H9 (cell line): ENCODE measurements around the gene WIPF1. TPM values are rescaled to one million over a fixed set of nuclear protein-coding genes. Genes with fewer than 3 reads are reported as not detected.

ENCODE experiments used
- DNase-seq: peaks from one replicate; pipeline ENCODE4 v3.0.0-alpha.2; 2017
- H2AFZ ChIP-seq: one replicate; pipeline ENCODE4 v1.6.1; 2013; ENCODE audit warnings: mild to moderate bottlenecking, low read length, control low read depth, moderate library complexity
- H2AK5ac ChIP-seq: 2 replicates; pipeline ENCODE4 v1.6.1; 2013; ENCODE audit warnings: low read length, control low read depth, mixed read lengths; ENCODE audit not compliant: insufficient read length
- H2BK120ac ChIP-seq: one replicate; pipeline ENCODE4 v1.6.1; 2013; ENCODE audit warnings: low read depth, mild to moderate bottlenecking, low read length, control low read depth, inconsistent platforms; ENCODE audit not compliant: poor library complexity, severe bottlenecking
- H2BK12ac ChIP-seq: 2 replicates; pipeline ENCODE4 v1.6.1; 2013; ENCODE audit warnings: low read length, control low read depth, mixed read lengths, low read depth; ENCODE audit not compliant: insufficient read length
- H2BK15ac ChIP-seq: 2 replicates; pipeline ENCODE4 v1.6.1; 2013; ENCODE audit warnings: low read depth, low read length, control low read depth
- H2BK20ac ChIP-seq: one replicate; pipeline ENCODE4 v1.6.1; 2013; ENCODE audit warnings: low read depth, mild to moderate bottlenecking, low read length, control low read depth, inconsistent platforms; ENCODE audit not compliant: poor library complexity, severe bottlenecking
- H2BK5ac ChIP-seq: 2 replicates; pipeline ENCODE4 v1.6.1; 2013; ENCODE audit warnings: low read length, control low read depth, mixed read lengths; ENCODE audit not compliant: insufficient read length
- H3K14ac ChIP-seq: 2 replicates; pipeline ENCODE4 v1.6.1; 2013; ENCODE audit warnings: low read length, control low read depth; ENCODE audit not compliant: insufficient read depth
- H3K18ac ChIP-seq: 2 replicates; pipeline ENCODE4 v1.6.1; 2013; ENCODE audit warnings: low read depth, mild to moderate bottlenecking, mixed read lengths, low read length, control low read depth; ENCODE audit not compliant: insufficient read length
- H3K23ac ChIP-seq: 2 replicates; pipeline ENCODE4 v1.6.1; 2013; ENCODE audit warnings: low read length, control low read depth, mixed read lengths, low read depth; ENCODE audit not compliant: insufficient read length
- H3K23me2 ChIP-seq: 2 replicates; pipeline ENCODE4 v1.6.1; 2013; ENCODE audit warnings: low read depth, mild to moderate bottlenecking, mixed read lengths, low read length, control low read depth; ENCODE audit not compliant: insufficient read length, poor library complexity, severe bottlenecking
- H3K27ac ChIP-seq: 2 replicates; pipeline ENCODE4 v1.5.1; 2013; ENCODE audit warnings: low read length, control low read depth, mixed read lengths, low read depth; ENCODE audit not compliant: insufficient read length
- H3K27me3 ChIP-seq: 2 replicates; pipeline ENCODE4 v1.6.1; 2013; ENCODE audit warnings: low read length, control low read depth, inconsistent platforms; ENCODE audit not compliant: insufficient read depth
- H3K4ac ChIP-seq: 2 replicates; pipeline ENCODE4 v1.6.1; 2013; ENCODE audit warnings: low read depth, mild to moderate bottlenecking, control low read depth, inconsistent platforms, low read length, moderate library complexity
- H3K4me1 ChIP-seq: 2 replicates; pipeline ENCODE4 v1.6.1; 2013; ENCODE audit warnings: low read length, control low read depth, inconsistent platforms; ENCODE audit not compliant: insufficient read depth
- H3K4me2 ChIP-seq: 2 replicates; pipeline ENCODE4 v1.6.1; 2013; ENCODE audit warnings: low read length, control low read depth, mixed read lengths; ENCODE audit not compliant: insufficient read length, insufficient read depth
- H3K56ac ChIP-seq: 2 replicates; pipeline ENCODE4 v1.6.1; 2013; ENCODE audit warnings: low read depth, mild to moderate bottlenecking, mixed read lengths, low read length, control low read depth; ENCODE audit not compliant: insufficient read length
- H3K79me1 ChIP-seq: 2 replicates; pipeline ENCODE4 v1.6.1; 2013; ENCODE audit warnings: low read depth, mild to moderate bottlenecking, moderate library complexity, low read length, control low read depth, inconsistent platforms; ENCODE audit not compliant: insufficient read depth, poor library complexity, severe bottlenecking
- H3K79me2 ChIP-seq: 2 replicates; pipeline ENCODE4 v1.6.1; 2013; ENCODE audit warnings: low read length, control low read depth, inconsistent platforms; ENCODE audit not compliant: insufficient read depth
- H3K9ac ChIP-seq: 2 replicates; pipeline ENCODE4 v1.6.1; 2013; ENCODE audit warnings: low read length, control low read depth, mixed read lengths; ENCODE audit not compliant: insufficient read length; ENCODE audit errors: extremely low read depth
- H3K9me3 ChIP-seq: one replicate; pipeline ENCODE4 v1.6.1; 2013; ENCODE audit warnings: low read depth, low read length, inconsistent platforms; ENCODE audit not compliant: control insufficient read depth
- H3T11ph ChIP-seq: one replicate; pipeline ENCODE4 v1.6.1; 2013; ENCODE audit warnings: mild to moderate bottlenecking, low read length, control low read depth, inconsistent platforms
- H4K20me1 ChIP-seq: one replicate; pipeline ENCODE4 v1.6.1; 2013; ENCODE audit not compliant: control insufficient read depth, insufficient read length, insufficient read depth
- H4K5ac ChIP-seq: 2 replicates; pipeline ENCODE4 v1.6.1; 2013; ENCODE audit warnings: low read depth, mild to moderate bottlenecking, mixed read lengths, low read length, control low read depth; ENCODE audit not compliant: insufficient read length
- H4K8ac ChIP-seq: replicated peaks from 2 replicates; pipeline ENCODE4 v1.6.1; 2013; ENCODE audit warnings: low read length, control low read depth, mixed read lengths, low read depth; ENCODE audit not compliant: insufficient read length
- H4K91ac ChIP-seq: 2 replicates; pipeline ENCODE4 v1.6.1; 2013; ENCODE audit warnings: low read depth, mild to moderate bottlenecking, moderate library complexity, mixed read lengths, low read length, control low read depth; ENCODE audit not compliant: insufficient read length
- H3K27ac Mint-ChIP-seq, 3 experiments: 2 replicates in 2 of 3; 3 replicates in 1 of 3; pipeline ENCODE4 v1.8.0; 2020 to 2021; ENCODE audit warnings: mixed read lengths in 3 of 3, mild to moderate bottlenecking in 1 of 3, moderate library complexity in 1 of 3
- H3K27me3 Mint-ChIP-seq: 2 replicates; pipeline ENCODE4 v1.8.0; 2021; ENCODE audit warnings: low read depth, mild to moderate bottlenecking, moderate library complexity, mixed read lengths
- H3K36me3 Mint-ChIP-seq, 3 experiments: 2 replicates in 2 of 3; 3 replicates in 1 of 3; pipeline ENCODE4 v1.8.0; 2020 to 2021; ENCODE audit warnings: low read depth in 3 of 3, mixed read lengths in 3 of 3; ENCODE audit not compliant: insufficient read depth in 1 of 3
- H3K4me1 Mint-ChIP-seq, 2 experiments: 2 replicates each; pipeline ENCODE4 v1.8.0; 2020; ENCODE audit warnings: mixed read lengths in 2 of 2
- H3K4me3 Mint-ChIP-seq, 2 experiments: 2 replicates in 1 of 2; 3 replicates in 1 of 2; pipeline ENCODE4 v1.8.0; 2020 to 2021; ENCODE audit warnings: mild to moderate bottlenecking in 2 of 2, mixed read lengths in 2 of 2, moderate library complexity in 1 of 2
- H3K9me3 Mint-ChIP-seq, 2 experiments: 2 replicates in 1 of 2; 3 replicates in 1 of 2; pipeline ENCODE4 v1.8.0; 2020; ENCODE audit warnings: mild to moderate bottlenecking in 2 of 2, mixed read lengths in 2 of 2, moderate library complexity in 1 of 2
- CTCF ChIP-seq: fragments of 200-600 bp; sonication (generic); conservative IDR thresholded peaks from 3 replicates; pipeline ENCODE4 v1.8.0; 2021; ENCODE audit warnings: antibody characterized with exemption, mild to moderate bottlenecking
- WGBS: extraction: QIAGEN DNeasy Blood & Tissue Kit; methylation state at CpG from one replicate; pipeline ENCODE4 v1.1.7; 2013; ENCODE audit warnings: missing lambda C conversion rate, low lambda C conversion rate, mixed read lengths; ENCODE audit not compliant: insufficient read length; ENCODE audit errors: extremely low coverage; 5-methylcytosine and 5-hydroxymethylcytosine counted together
- total RNA-seq: library from RNA; stranded (reverse); gene quantifications from 2 replicates; pipeline ENCODE4 v1.2.1, GENCODE V29; 2021

The WIPF1 gene
- total RNA-seq, 1 experiment from 2014 or later, result 5.1 TPM

GRCh38 chr2:174569678-174570077 is 27.9 kb downstream of the WIPF1 start:
- Histone ChIP-seq H4K5ac (no peak overlapping the region), H3K9ac (no peak overlapping the region), H3K18ac (no peak overlapping the region), H3T11ph (no peak overlapping the region), H2BK12ac (no peak overlapping the region), H3K9me3 (no peaks in the 10 kb centered on the region), H2BK15ac (no peak overlapping the region), H3K79me2 (no peaks in the 10 kb centered on the region), H3K23ac (no peak overlapping the region), H3K4me2 (no peak overlapping the region), H4K20me1 (no peaks in the 10 kb centered on the region), H2AK5ac (no peak overlapping the region), H3K27ac (no peak overlapping the region), H4K91ac (no peak overlapping the region), H3K14ac (no peak overlapping the region), H3K4me1 (no peaks in the 10 kb centered on the region), H2BK120ac (no peak overlapping the region), H2BK5ac (no peak overlapping the region), H2AFZ (no peak overlapping the region), H2BK20ac (no peak overlapping the region), H4K8ac (no peak overlapping the region), H3K27me3 (no peaks in the 10 kb centered on the region), H3K56ac (no peak overlapping the region), H3K23me2 (no peaks in the 10 kb centered on the region), H3K79me1 (no peaks in the 10 kb centered on the region), H3K4ac (no peak overlapping the region)
- TF ChIP-seq CTCF, result no peak
- DNase-seq, result no peak
- no peak overlapping the region for H3K27ac Mint-ChIP-seq
- H3K4me1 Mint-ChIP-seq, result no peaks in the 10 kb centered on the region
- H3K9me3 Mint-ChIP-seq, result no peaks in the 10 kb centered on the region
- no CpG with 5 or more reads among the region's 1 CpG for WGBS
- no peak overlapping the region for H3K4me3 Mint-ChIP-seq
- no peaks in the 10 kb centered on the region for H3K27me3 Mint-ChIP-seq
- H3K36me3 Mint-ChIP-seq, result peaks cover 2 to 6% (median 5%) of the 10 kb centered on the region in 3 experiments; a peak in 6 of 7 replicates
